LHCN-M2 (cell line): Measurements from ENCODE around the gene GSTM3. TPM values are rescaled to one million over a fixed set of nuclear protein-coding genes. Genes with fewer than 3 reads are reported as not detected.
"Not testable (repeated sequence)": the region's sequence is repeated elsewhere in the genome, so short reads cannot be mapped to it uniquely, and the experiment has no call there.

Experiments
- DNase-seq: peaks from one replicate; pipeline ENCODE4 v3.0.0-alpha.2; 2012; ENCODE audit warnings: low read depth
- total RNA-seq: library from RNA; depleted of rRNA; stranded (reverse); fragments of >200 nt; gene quantifications from 2 replicates; pipeline ENCODE4 v1.2.3, GENCODE V29; 2014; rRNA removed

The GSTM3 gene
- total RNA-seq, 1 experiment from 2014 or later = 13.2 TPM

DNA sequence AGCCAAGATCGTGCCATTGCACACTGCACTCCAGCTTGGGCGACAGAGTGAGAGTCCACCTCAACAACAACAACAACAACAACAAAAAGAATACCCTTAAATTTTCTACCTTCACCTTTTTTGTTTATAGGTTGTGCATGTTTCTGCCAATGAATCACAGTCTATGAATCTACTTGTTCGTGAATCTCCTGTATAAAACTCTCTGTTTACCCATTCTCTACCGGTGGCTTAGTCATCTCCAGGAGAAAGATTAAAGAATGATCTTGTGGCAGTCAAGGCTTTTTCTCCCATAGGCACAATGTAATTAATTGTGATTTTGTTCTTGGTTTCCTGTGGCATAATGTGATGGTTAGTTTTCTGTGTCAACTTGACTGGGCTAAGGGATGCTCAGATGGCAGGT lies 43.0 kb downstream of the GSTM3 start:
- DNase-seq = not testable (repeated sequence)

GRCh38 chr1:109697066-109697465 lies 43.8 kb downstream of the GSTM3 start:
- no peak for DNase-seq

GRCh38 chr1:109695138-109695537 lies 45.7 kb downstream of the GSTM3 start:
- not testable (repeated sequence) for DNase-seq

GRCh38 chr1:109694400-109694799 lies 46.4 kb downstream of the GSTM3 start:
- DNase-seq = not testable (repeated sequence)

DNA sequence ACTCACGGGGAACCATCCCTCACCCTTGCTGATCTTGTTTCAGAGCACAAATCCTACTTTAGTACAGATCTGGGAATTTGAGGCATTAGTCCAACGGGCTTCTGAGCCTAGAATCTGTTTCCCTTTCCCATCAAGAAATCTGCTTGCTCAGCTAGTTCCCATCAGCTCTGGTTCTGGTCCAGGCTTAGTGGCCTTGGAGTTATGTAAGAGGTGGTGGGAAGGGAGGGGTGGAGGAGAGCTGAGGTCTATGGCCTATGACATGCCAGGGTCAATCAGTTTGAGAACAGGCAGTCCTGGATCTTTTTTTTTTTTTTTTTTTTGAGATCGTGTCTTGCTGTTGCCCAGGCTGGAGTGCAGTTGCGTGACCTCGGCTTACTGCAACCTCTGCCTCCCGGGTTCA lies 49.1 kb downstream of the GSTM3 start:
- no peak for DNase-seq

DNA sequence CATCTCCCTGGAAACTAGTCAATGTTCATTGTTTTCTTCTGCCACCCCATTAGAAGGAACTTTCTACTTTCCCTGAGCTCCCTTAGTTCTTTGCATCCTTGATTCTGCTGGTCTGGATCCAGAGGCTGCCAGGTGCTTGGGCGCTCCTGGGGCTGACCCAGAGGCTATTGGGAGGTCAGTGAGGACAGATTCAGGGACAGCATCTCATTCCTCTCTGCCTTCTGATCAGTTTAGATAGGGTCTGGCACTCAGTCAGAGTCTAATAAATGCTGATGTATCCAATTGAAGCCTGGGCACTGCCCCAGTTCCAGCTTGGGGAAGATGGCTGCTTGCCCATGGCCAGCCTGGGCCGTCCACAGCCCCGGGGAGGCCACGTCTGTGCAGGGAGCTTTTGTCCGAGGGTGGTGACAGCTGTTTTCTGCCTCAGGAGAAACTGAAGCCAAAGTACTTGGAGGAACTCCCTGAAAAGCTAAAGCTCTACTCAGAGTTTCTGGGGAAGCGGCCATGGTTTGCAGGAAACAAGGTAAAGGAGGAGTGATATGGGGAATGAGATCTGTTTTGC lies 50.9 kb downstream of the GSTM3 start:
- no peak for DNase-seq

DNA sequence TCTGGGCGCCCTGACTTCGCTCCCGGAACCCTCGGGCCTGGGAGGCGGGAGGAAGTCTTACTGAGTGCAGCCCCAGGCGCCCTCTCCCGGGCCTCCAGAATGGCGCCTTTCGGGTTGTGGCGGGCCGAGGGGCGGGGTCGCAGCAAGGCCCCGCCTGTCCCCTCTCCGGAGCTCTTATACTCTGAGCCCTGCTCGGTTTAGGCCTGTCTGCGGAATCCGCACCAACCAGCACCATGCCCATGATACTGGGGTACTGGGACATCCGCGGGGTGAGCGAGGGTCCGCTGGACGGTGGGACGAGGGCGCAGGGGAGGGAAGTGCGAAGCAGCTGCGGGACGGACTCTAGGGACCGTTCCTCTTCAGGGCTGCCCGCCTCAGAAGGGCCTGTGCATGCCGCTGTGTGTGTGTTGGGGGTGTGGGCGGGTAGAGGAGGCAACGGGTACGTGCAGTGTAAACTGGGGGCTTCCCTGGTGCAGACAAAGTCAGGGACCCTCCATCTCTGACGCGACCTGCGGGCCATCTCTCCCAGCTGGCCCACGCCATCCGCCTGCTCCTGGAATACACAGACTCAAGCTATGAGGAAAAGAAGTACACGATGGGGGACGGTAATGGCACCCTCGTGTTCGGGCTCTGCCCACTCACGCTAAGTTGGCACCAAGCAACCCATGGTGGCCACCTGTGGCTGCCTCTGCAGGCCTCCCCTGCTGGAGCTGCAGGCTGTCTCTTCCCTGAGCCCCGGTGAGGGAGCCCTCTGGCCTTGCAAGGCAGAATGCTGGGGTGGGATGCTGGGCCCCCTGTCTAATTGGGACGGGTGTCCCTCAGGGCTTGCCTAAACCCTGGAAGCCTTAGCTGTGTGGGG lies 53.0 kb downstream of the GSTM3 start, which contains the start of gene GSTM1:
Gene GSTM1 (plus strand): TSS at position 177 of the 859 bp plus-strand sequence. CDS start 57 bp downstream, at position 234.
- peak; percentile 4 for DNase-seq

GRCh38 chr1:109687109-109687508 lies 53.7 kb downstream of the GSTM3 start:
- DNase-seq = not testable (repeated sequence)

DNA sequence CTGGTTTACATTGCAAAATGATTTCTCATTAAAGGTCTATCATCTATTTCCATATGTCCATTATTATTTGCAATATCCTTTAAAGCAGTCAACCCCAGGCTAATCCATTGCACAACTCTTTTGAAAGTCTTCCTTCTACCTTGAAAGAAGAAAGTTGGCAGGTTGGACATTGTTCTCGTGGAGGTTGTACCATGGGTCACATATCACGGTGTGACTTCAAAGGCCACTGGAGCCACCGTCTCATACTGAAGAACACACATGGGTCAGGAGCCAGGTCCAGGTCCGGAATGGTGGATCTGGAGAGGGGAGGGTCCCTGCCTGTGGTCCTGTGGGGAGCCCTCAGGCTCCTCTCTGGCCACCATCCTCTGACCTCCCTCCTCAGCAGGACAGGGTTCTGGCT lies 54.9 kb downstream of the GSTM3 start:
- not testable (repeated sequence) for DNase-seq

DNA sequence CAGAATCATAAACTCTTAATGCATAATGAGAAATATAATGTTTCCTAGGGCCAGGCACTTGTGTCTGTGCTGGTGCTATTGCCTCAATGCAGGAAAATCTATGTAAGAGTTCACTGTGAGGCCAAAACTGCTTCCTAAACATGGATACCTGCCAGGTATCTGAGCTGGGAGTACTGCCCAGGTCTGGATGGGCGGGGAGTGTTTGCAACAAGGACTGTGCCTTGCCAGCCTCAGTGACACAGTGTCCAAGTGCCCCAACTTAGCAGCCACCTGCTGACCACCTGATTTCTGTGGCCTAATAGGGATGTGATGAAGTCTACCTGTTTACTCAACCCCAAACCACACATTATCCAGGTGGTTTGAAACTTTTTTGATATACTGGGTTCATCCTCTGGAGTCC lies 55.4 kb downstream of the GSTM3 start:
- not testable (repeated sequence) for DNase-seq

DNA sequence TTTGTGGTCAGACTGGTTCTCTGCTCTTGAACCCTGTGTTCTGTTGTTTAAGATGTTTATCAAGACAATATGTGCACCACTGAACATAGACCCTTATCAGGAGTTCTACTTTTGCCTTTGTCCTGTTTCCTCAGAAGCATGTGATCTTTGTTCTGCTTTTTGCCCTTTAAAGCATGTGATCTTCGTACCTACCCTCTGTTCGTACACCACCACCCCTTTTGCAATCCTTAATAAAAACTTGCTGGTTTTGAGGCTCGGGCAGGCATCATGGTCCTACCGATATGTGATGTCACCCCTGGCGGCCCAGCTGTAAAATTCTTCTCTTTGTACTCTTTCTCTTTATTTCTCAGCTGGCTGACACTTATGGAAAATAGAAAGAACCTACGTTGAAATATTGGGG lies 56.1 kb downstream of the GSTM3 start:
- DNase-seq = not testable (repeated sequence)

Other genes starting within 250 kb of the GSTM3 start
- gene CYB561D1, start 246.9 kb downstream of the GSTM3 start, total RNA-seq = 5.6 and 10.1 TPM in 2 replicates
- gene AMIGO1, start 231.3 kb downstream of the GSTM3 start, total RNA-seq = 0.13 and 0.29 TPM in 2 replicates
- gene GPR61, start 201.2 kb downstream of the GSTM3 start, total RNA-seq = not detected in 2 replicates
- gene GNAI3, start 192.4 kb downstream of the GSTM3 start, total RNA-seq = 10.6 and 10.8 TPM in 2 replicates
- not detected in 2 replicates for gene GNAT2, start 121.4 kb downstream of the GSTM3 start, total RNA-seq
- 44.0 and 60.0 TPM in 2 replicates for gene AMPD2, start 121.2 kb downstream of the GSTM3 start, total RNA-seq
- gene GSTM4, start 84.9 kb downstream of the GSTM3 start, total RNA-seq = 4.2 and 10.5 TPM in 2 replicates
- gene GSTM2, start 73.0 kb downstream of the GSTM3 start, total RNA-seq = 16.2 and 18.4 TPM in 2 replicates
- gene GSTM1, start 53.2 kb downstream of the GSTM3 start, total RNA-seq = 1.1 and 1.2 TPM in 2 replicates
- not detected in 2 replicates for gene GSTM5, start 28.8 kb downstream of the GSTM3 start, total RNA-seq
- not detected in 2 replicates for gene EPS8L3, start 22.9 kb upstream of the GSTM3 start, total RNA-seq
- 42.4 and 52.8 TPM in 2 replicates for gene CSF1, start 169.8 kb upstream of the GSTM3 start, total RNA-seq
- 28.0 and 33.0 TPM in 2 replicates for gene AHCYL1, start 243.7 kb upstream of the GSTM3 start, total RNA-seq